ENCODE data around the gene GJC2.

DNA sequence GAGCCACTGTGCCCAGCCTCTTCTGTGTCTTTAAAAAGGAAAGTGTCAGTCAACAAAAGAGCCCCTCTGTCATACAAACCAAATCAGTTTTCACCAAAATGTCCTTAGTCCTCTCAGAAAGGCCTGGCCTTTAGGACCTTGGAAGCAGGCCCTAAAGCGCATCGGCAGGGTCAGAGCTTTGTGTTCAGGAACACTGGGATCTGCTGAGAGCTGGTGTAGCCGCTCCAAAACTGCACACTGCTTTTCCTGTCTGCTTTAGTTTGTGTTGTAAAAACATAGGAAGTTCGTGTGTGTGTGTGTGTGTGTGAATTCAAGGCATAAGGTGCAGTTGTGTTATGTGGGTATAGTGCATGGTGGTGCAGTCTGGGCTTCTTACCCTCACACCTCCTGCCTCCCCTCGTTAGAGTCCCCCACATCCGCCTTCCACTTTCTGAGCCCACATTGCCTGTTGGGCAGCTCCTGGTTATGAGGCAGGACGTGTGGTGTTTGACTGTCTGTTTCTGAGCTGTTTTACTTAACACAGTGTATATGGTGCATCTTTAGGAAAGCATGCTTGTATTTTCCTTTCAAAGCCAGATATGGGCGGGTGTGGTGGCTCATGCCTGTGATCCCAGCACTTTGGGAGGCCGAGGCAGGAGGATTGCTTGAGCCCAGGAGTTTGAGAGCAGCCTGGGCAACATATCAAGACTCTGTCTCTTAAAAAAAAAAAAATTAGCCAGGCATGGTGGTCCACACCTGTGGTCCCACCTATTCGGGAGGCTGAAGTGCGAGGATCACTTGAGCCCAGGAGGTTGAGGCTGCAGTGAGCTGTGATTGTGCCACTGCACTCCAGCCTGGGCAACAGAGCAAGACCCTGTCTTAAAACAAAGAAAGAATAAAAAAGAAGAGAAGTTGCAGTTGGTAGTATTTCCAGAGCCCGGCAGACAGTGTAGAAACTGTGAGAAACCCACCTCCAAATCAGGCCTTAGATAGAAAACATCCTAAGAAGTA, 28.3 kb downstream of the GJC2 start:
- TF ChIP-seq CTCF (IDR thresholded peaks at IDR 0.05), result no peak
- TF ChIP-seq EZH2 (IDR thresholded peaks at IDR 0.05; ENCODE audit: borderline replicate concordance, insufficient read depth, low read depth, low read length, poor library complexity, severe bottlenecking), result no peak
